Neutrophil (primary cell): Measurements from ENCODE around the gene GPR35.

ENCODE experiments used
- H3K27ac ChIP-seq: fragments of 200-600 bp; sonication (generic); 2 replicates; pipeline ENCODE4 v1.5.1; 2016; ENCODE audit warnings: mild to moderate bottlenecking, moderate library complexity
- H3K27me3 ChIP-seq: fragments of 200-600 bp; sonication (generic); 2 replicates; pipeline ENCODE4 v1.6.0; 2016; ENCODE audit warnings: mild to moderate bottlenecking
- H3K36me3 ChIP-seq: fragments of 200-600 bp; sonication (generic); 2 replicates; pipeline ENCODE4 v1.5.1; 2017
- H3K4me1 ChIP-seq, 2 experiments: fragments of 200-600 bp in 1 of 2; sonication (generic) in 1 of 2; 1 replicate in 1 of 2; 2 replicates in 1 of 2; pipeline versions ENCODE4 v1.5.1 to v1.6.1; 2013 to 2016; ENCODE audit warnings: low read depth in 1 of 2, low read length in 1 of 2, mild to moderate bottlenecking in 1 of 2, moderate library complexity in 1 of 2; ENCODE audit not compliant: control insufficient read depth in 1 of 2, insufficient read depth in 1 of 2
- H3K4me3 ChIP-seq, 2 experiments: fragments of 200-600 bp in 1 of 2; sonication (generic) in 1 of 2; 1 replicate in 1 of 2; 2 replicates in 1 of 2; pipeline ENCODE4 v1.5.1; 2013 to 2016; ENCODE audit warnings: low read depth in 1 of 2, low read length in 1 of 2, mild to moderate bottlenecking in 1 of 2, moderate library complexity in 1 of 2
- H3K9me3 ChIP-seq: fragments of 200-600 bp; sonication (generic); 2 replicates; pipeline ENCODE4 v1.5.1; 2016
- TF ChIP-seq, protein P1 (sequence below): fragments of 200-600 bp; sonication (generic); IDR thresholded peaks from 2 replicates; pipeline ENCODE4 v1.5.1; 2016; ENCODE audit warnings: antibody characterized with exemption

GPR35 gene

DNA sequence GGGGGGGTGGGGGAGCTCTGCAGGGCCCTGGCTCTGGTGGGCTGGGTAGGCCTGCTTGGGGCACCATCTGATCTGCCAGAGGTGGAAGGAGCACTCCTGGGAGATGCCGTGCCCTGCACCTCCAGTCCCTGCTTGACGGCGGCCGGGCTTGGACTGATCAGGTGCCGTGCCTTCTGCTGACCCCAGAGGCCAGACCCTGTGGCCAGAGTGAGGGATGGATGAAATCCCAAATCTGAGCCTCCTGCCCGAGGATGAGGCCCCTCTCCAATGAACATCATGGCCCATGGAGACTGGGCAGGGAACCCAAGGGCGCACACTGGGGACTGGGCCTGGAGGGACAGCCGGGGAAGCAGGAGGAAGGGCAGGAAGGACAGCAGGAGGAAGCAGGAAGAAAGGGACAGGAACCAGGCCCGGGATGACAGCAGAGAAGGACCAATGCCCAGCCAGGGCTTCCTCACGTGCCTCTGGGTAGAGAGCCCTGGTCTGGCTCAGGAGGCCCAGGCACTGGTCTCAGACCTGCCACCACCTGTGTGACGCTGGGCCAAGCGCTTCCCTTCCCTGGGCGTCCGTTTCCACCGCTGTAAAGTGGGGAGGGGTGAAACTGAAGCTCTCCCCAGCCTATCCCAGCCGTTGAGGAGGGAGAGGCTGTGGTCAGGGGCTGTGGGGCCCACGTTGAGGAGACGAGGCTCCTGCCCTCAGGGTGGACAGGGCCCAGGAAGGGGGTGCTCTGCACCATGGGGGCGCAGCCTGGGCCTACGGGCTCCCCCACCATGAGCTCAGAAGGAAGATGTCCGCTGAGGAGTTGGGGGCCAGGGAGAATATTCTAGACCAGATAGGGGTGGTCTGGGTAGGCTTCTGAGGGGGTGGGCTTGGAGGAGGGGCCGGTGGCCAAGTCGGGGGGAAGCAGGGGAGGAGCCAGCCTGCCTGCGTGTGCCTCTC lies 1.0 kb upstream of the GPR35 start:
- Histone ChIP-seq H3K27ac (no peak overlapping the region), H3K4me3 (no peak overlapping the region), H3K4me1 (peaks cover 35 to 50% of the 10 kb centered on the region in 2 experiments), H3K36me3 (no peaks in the 10 kb centered on the region), H3K9me3 (no peaks in the 10 kb centered on the region), H3K27me3 (peaks cover 38% of the 10 kb centered on the region)
- TF ChIP-seq, protein P1, sequence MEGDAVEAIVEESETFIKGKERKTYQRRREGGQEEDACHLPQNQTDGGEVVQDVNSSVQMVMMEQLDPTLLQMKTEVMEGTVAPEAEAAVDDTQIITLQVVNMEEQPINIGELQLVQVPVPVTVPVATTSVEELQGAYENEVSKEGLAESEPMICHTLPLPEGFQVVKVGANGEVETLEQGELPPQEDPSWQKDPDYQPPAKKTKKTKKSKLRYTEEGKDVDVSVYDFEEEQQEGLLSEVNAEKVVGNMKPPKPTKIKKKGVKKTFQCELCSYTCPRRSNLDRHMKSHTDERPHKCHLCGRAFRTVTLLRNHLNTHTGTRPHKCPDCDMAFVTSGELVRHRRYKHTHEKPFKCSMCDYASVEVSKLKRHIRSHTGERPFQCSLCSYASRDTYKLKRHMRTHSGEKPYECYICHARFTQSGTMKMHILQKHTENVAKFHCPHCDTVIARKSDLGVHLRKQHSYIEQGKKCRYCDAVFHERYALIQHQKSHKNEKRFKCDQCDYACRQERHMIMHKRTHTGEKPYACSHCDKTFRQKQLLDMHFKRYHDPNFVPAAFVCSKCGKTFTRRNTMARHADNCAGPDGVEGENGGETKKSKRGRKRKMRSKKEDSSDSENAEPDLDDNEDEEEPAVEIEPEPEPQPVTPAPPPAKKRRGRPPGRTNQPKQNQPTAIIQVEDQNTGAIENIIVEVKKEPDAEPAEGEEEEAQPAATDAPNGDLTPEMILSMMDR, result no peak

DNA sequence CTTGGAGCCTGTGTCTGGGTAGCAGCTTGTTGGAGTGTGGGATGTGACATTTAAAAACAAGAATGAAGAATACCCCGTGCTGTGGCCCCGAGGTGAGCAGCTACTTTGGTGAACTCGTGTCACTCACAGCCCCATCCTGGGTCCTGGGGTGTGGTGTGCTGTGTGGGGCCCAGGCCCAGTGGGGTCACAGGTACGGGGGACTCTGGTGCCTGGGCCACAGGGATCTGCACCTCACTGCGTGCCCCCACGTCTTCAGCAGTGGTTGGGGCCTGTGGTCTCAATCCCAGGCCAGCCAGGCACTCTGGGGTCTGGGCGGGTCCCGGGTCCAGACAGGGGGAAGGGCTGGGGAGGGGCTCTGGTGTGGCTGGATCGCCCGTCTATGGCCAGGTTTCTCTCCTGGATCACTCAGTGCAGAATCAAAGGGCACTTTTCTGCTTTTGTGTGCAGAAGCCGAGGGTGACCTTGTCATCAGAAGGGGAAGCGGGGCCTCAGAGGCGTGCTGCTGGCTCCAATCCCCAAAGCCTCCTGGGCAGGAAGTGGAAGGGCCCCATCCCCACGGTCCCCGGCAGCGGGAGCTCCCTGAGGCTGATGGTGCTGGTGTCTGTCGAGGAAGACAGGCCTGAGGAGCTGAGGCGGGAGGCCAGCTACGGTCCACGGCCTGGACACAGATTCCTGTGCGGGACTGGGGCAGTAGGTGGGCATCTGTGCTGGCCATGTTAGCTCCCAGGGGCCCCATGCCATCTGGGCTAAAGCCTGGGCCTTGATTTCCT lies 1.4 kb downstream of the GPR35 start:
- Histone ChIP-seq H3K4me3 (no peak overlapping the region), H3K36me3 (no peaks in the 10 kb centered on the region), H3K27ac (no peak overlapping the region), H3K9me3 (no peaks in the 10 kb centered on the region), H3K27me3 (peaks cover 38% of the 10 kb centered on the region), H3K4me1 (peaks cover 25 to 38% of the 10 kb centered on the region in 2 experiments)
- TF ChIP-seq, protein P1, result no peak

DNA sequence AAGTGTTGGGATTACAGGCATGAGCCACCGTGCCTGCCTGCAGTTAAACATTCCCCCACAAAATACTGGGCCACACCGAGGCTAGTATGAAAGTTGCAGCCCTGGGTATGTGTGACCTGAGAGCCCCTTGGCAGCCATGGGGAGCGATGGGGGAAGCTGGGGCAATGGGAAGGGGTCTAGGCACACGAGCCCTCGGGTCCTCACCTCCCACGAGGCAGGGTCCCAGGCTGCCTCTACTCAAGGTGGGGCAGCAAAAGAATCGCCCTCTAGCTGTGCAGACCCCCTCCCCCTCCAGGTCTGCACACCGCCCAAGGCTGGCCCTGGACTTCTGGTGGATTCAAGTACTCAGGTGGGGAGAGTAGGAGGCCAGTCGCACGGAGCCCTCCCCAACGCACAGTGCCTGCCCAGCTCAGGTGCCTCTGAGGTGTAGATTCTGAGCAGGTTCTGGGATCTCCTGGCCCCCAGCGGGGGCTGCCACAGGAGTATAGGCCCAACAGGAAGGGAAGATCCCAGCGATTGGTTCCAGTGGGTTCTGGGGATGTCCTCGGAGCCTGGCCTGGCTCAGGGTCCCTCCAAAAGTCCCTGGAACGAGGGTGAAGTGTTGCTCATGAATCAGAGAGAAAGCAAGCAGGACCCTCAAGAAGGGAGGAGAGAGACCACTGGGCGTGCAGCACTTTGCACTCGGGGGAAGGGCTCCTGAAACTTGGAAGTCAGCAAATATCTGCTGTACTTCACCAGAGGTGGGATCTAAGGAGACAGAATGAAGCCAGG lies 2.6 kb downstream of the GPR35 start:
- peaks cover 13 to 26% of the 10 kb centered on the region in 2 experiments for H3K4me1 ChIP-seq
- no peak overlapping the region for H3K27ac ChIP-seq
- no peaks in the 10 kb centered on the region for H3K9me3 ChIP-seq
- peaks cover 27% of the 10 kb centered on the region for H3K27me3 ChIP-seq
- no peak overlapping the region for H3K4me3 ChIP-seq
- TF ChIP-seq, protein P1, result no peak
- H3K36me3 ChIP-seq, result no peaks in the 10 kb centered on the region

DNA sequence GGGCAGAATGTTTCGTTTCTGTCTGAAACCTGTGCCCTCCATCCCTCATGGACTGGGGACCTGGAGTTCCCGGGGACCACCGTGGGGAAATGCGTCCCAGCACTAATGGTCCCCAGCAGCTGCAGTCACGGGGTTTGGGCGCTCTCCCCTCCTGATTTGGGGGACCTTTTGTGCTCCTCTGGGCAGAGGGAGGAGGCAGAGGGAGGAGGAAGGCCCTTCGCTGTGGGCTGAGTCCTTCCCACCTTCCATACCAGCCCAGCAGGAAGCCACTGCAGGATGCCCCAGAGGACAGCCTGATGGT lies 3.2 kb downstream of the GPR35 start:
- Histone ChIP-seq H3K27ac (no peak overlapping the region), H3K4me3 (no peak overlapping the region), H3K4me1 (peaks cover 13 to 24% of the 10 kb centered on the region in 2 experiments), H3K36me3 (no peaks in the 10 kb centered on the region), H3K9me3 (no peaks in the 10 kb centered on the region), H3K27me3 (peaks cover 22% of the 10 kb centered on the region)
- TF ChIP-seq, protein P1, result no peak

DNA sequence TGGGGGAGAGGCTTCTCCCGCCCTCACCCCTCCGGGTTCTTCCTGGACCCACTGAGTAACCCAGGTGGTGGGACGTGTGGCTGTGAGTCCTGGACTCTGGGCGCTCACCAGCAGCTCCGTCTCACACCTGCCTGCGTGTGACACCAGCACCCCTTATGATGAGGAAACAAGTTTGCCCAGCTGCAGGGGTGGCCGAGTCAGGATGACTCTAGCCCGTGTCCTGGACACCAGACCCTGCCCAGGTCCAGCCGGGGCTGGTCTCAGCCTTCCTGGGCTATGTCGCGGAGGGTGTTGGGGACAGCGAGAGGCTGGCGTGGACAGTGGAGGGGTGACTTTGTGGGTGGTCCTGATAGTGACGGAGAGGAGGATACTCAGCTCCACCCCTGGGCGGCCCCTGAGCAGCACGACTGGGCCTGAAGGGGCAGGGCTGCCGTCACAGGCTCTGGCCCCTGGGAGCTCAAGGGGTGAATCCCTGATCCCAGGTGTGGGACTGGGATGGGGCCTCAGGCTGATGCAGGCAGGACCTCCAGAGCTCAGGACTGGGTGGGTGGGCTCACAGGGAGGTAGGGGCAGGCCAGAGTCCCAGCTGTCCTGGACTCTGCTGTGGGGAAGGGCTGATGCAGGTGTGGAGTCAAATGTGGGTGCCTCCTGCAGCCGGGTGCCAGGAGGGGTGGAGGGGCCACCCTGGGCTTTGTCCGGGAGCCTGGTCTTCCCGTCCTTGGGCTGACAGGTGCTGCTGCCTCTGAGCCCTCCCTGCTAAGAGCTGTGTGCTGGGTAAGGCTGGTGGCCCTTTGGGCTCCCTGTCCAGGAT lies 3.7 kb downstream of the GPR35 start:
- Histone ChIP-seq H3K27ac (no peak overlapping the region), H3K9me3 (no peaks in the 10 kb centered on the region), H3K4me1 (peaks cover 13 to 19% of the 10 kb centered on the region in 2 experiments), H3K36me3 (no peaks in the 10 kb centered on the region), H3K27me3 (peaks cover 17% of the 10 kb centered on the region), H3K4me3 (no peak overlapping the region)
- TF ChIP-seq, protein P1, result no peak
